Breast epithelium (tissue), 4 donors: ENCODE measurements around the gene NR3C2. TPM values are rescaled to one million over a fixed set of nuclear protein-coding genes. Genes with fewer than 3 reads are reported as not detected.
"Not testable (repeated sequence)": the region's sequence is repeated elsewhere in the genome, so short reads cannot be mapped to it uniquely, and the experiment has no call there.

Source experiments
- DNase-seq, 2 donors: peaks; one replicate each; pipeline ENCODE4 v3.0.0-alpha.2; 2019; ENCODE audit warnings: low spot score in 2 of 2
- H3K27ac ChIP-seq, 2 donors: fragments of 200-600 bp; sonication (generic) in 1 of 2; one replicate each; pipeline ENCODE4 v1.5.1; 2016 to 2019; ENCODE audit warnings: mild to moderate bottlenecking in 1 of 2
- H3K27me3 ChIP-seq, 2 donors: fragments of 200-600 bp; sonication (generic) in 1 of 2; one replicate each; pipeline versions ENCODE4 v1.5.1 to v1.6.0; 2017 to 2019; ENCODE audit warnings: control low read depth in 1 of 2, mild to moderate bottlenecking in 1 of 2
- H3K36me3 ChIP-seq: fragments of 200-600 bp; one replicate; pipeline ENCODE4 v1.5.1; 2019
- H3K4me1 ChIP-seq, 2 donors: fragments of 200-600 bp; sonication (generic); one replicate each; pipeline ENCODE4 v1.5.1; 2016 to 2019; ENCODE audit warnings: control low read depth in 1 of 2
- H3K4me3 ChIP-seq, 3 donors: fragments of 200-600 bp; sonication (generic); 1 replicate in 2 of 3; 2 replicates in 1 of 3; pipeline ENCODE4 v1.5.1; 2016 to 2019; ENCODE audit warnings: mild to moderate bottlenecking in 3 of 3, moderate library complexity in 2 of 3
- H3K9me3 ChIP-seq, 2 donors: fragments of 200-600 bp; sonication (generic) in 1 of 2; one replicate each; pipeline ENCODE4 v1.5.1; 2016 to 2019; ENCODE audit warnings: control low read depth in 1 of 2
- POLR2A ChIP-seq: fragments of 450-650 bp; IDR thresholded peaks from one replicate; pipeline ENCODE4 v1.6.1; 2016; ENCODE audit warnings: antibody characterized with exemption, mild to moderate bottlenecking, moderate library complexity
- POLR2AphosphoS5 ChIP-seq, 3 donors: sonication (generic); formaldehyde crosslinking; IDR thresholded peaks; one replicate each; pipeline ENCODE4 v1.6.1; 2017; ENCODE audit warnings: antibody characterized with exemption in 3 of 3
- intact Hi-C: fragments of 100-400 bp; cut with DNase I; formaldehyde crosslinking; loops from one replicate; pipeline ENCODE4 v1.15.1; 2023; ENCODE audit warnings: low total_unique reads
- total RNA-seq, 3 donors: library from RNA; depleted of rRNA; stranded (reverse); fragments of >200 nt; gene quantifications; one replicate each; pipeline ENCODE4 v1.1.0, GENCODE V29; 2016
- TF ChIP-seq, protein P1 (sequence below), 3 donors: fragments of 450-650 bp; IDR thresholded peaks; one replicate each; pipeline ENCODE4 v1.5.1; 2016 to 2017; ENCODE audit warnings: antibody characterized with exemption in 3 of 3, mild to moderate bottlenecking in 3 of 3, moderate library complexity in 3 of 3

Gene NR3C2
- total RNA-seq, 3 donors from 2014 or later = 8.0 to 39.5 (median 13.8) TPM

DNA sequence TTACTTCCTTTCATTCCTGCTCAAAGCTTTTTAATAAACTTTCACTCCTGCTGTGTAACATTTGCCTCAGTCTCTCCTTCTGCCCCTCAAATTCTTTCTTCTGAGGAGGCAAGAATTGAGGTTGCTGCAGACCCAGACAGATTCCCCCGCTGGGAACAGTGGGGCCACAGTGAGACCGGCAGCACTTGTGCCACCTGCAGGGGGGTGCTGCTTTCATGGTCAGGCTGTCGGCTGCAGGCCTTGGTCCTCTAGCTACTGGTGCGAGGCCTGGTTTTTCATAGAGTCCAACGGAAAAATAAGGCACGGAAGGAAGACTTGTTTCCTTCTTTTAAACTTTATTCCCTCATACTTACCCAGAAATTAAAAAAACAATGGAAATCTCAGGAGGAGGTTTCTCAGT lies 296.7 kb downstream of the NR3C2 start:
- H3K4me3 ChIP-seq = no peak overlapping the region
- H3K27me3 ChIP-seq = no peaks in the 10 kb centered on the region
- no peak overlapping the region for H3K27ac ChIP-seq
- H3K36me3 ChIP-seq = no peaks in the 10 kb centered on the region
- DNase-seq = no peak
- TF ChIP-seq POLR2AphosphoS5 (IDR thresholded peaks at IDR 0.05) (no peak), POLR2A (no peak)
- TF ChIP-seq, protein P1, sequence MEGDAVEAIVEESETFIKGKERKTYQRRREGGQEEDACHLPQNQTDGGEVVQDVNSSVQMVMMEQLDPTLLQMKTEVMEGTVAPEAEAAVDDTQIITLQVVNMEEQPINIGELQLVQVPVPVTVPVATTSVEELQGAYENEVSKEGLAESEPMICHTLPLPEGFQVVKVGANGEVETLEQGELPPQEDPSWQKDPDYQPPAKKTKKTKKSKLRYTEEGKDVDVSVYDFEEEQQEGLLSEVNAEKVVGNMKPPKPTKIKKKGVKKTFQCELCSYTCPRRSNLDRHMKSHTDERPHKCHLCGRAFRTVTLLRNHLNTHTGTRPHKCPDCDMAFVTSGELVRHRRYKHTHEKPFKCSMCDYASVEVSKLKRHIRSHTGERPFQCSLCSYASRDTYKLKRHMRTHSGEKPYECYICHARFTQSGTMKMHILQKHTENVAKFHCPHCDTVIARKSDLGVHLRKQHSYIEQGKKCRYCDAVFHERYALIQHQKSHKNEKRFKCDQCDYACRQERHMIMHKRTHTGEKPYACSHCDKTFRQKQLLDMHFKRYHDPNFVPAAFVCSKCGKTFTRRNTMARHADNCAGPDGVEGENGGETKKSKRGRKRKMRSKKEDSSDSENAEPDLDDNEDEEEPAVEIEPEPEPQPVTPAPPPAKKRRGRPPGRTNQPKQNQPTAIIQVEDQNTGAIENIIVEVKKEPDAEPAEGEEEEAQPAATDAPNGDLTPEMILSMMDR (IDR thresholded peaks at IDR 0.05) = no peak
- H3K4me1 ChIP-seq = no peaks in the 10 kb centered on the region
- H3K9me3 ChIP-seq = no peaks in the 10 kb centered on the region
- intact Hi-C loops = no loop called here

DNA sequence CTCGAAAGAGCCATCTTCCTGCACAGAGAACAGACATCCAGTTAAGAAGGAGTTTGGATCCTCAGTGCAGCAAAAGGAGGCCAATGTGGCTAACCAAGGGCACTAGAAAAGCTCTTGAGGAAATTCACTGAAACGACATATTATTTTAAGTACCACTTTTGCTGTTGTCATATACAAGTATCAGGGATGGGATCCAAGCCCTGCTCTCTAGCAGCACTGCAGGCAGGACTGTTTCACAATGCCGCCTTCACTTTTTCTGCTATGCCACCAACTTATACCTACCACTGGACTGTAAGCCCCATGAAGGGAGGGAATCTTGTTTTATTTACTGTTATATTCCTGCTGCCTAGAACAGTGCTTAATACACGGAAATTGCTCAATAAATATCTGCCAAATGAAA lies 299.0 kb downstream of the NR3C2 start:
- intact Hi-C loops = no loop called here
- H3K27ac ChIP-seq = no peak overlapping the region

DNA sequence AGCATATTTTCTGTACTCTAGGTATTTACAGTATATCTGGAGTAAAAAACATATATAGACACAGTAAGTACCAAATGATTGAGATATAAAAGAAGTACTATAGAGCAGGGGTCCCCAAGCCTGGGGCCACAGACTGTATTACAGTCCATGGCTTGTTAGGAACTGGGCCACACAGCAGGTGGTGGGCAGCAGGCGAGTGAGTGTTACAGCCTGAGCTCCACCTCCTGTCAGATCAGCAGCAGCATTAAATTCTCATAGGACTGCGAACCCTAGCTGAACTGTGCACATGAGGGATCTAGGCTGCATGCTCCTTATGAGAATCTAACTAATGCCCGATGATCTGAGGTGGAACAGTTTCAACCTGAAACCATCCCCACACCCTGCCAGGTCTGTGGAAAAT lies 300.7 kb downstream of the NR3C2 start:
- TF ChIP-seq, protein P1 (IDR thresholded peaks at IDR 0.05) = no peak
- TF ChIP-seq POLR2AphosphoS5 (IDR thresholded peaks at IDR 0.05) (no peak), POLR2A (no peak)
- Histone ChIP-seq H3K4me1 (no peaks in the 10 kb centered on the region), H3K27me3 (no peaks in the 10 kb centered on the region), H3K27ac (no peak overlapping the region), H3K36me3 (no peaks in the 10 kb centered on the region), H3K4me3 (no peak overlapping the region), H3K9me3 (no peaks in the 10 kb centered on the region)
- DNase-seq = no peak
- intact Hi-C loops = no loop called here

More for the DNA sequence above, 299.0 kb downstream of the NR3C2 start:
- Histone ChIP-seq H3K36me3 (no peaks in the 10 kb centered on the region), H3K4me3 (no peak overlapping the region), H3K4me1 (no peaks in the 10 kb centered on the region), H3K9me3 (no peaks in the 10 kb centered on the region), H3K27me3 (no peaks in the 10 kb centered on the region)
- no peak for DNase-seq
- TF ChIP-seq, protein P1 (IDR thresholded peaks at IDR 0.05) = no peak
- TF ChIP-seq POLR2AphosphoS5 (IDR thresholded peaks at IDR 0.05) (no peak), POLR2A (no peak)

DNA sequence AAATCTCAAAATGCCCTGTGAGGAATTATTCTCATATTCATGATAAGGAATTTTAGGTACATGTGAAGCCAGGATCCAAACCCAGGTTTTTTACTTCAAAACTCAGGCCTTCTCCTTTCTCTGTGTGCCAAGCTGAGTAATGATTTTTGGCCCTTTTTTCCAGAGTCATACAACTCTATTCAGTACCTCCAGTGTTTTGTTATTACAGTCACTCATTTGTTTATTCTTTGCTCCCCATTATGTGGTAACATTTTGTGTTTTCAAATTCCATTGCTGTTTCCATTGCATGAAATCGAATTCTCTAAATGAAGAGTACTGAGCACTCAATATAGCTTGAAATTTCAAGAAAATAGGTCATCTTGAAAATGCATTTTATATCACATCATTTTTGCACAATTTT lies 315.4 kb downstream of the NR3C2 start:
- no peaks in the 10 kb centered on the region for H3K36me3 ChIP-seq
- no peaks in the 10 kb centered on the region for H3K4me1 ChIP-seq
- no peak for DNase-seq
- H3K27ac ChIP-seq = no peak overlapping the region
- no peaks in the 10 kb centered on the region for H3K27me3 ChIP-seq
- TF ChIP-seq POLR2AphosphoS5 (IDR thresholded peaks at IDR 0.05) (no peak), POLR2A (no peak)
- TF ChIP-seq, protein P1 (IDR thresholded peaks at IDR 0.05) = no peak
- no peak overlapping the region for H3K4me3 ChIP-seq
- peaks cover 8 to 29% of the 10 kb centered on the region in 2 donors for H3K9me3 ChIP-seq
- intact Hi-C loops = no loop called here

DNA sequence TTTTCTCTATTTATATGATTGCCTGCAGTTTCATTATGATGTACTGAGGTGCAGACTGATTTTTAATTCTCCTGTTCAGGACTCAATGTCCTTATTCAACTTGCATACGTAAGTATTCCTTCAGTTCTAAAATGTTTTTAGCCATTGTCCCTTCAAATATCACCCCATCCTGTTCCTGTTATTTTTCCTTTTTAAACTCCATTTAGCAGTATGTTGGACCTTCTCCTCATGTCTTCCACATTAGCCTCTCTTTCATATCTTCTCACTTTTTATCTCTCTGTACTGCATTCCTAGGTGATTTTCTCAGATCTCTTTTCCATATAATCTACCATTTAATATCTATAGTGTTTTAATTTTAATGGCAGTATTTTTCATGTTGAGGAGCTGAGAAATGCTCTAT lies 317.7 kb downstream of the NR3C2 start:
- H3K27ac ChIP-seq = no peak overlapping the region
- peaks cover 8 to 29% of the 10 kb centered on the region in 2 donors for H3K9me3 ChIP-seq
- intact Hi-C loops = no loop called here

DNA sequence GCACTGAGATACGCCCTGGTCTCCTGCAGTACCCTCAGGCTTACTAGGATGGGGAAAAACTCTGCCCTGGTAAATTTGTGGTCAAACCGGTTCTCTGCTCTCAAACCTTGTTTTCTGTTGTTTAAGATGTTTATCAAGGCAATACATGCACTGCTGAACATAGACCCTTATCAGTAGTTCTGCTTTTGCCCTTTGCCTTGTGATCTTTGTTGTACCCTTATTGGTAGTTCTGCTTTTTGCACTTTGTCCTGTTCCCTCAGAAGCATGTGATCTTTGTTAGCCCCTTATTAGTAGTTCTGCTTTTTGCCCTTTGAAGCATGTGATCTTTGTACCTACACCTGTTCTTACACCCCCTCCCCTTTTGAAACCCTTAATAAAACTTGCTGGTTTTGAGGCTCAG lies 319.1 kb downstream of the NR3C2 start:
- H3K4me3 ChIP-seq, H3K27ac ChIP-seq, intact Hi-C loops, DNase-seq, H3K4me1 ChIP-seq, H3K36me3 ChIP-seq, H3K27me3 ChIP-seq: not testable (repeated sequence)
- peaks cover 8 to 29% of the 10 kb centered on the region in 2 donors for H3K9me3 ChIP-seq

More for the DNA sequence above, 317.7 kb downstream of the NR3C2 start:
- Histone ChIP-seq H3K27me3 (no peaks in the 10 kb centered on the region), H3K36me3 (no peaks in the 10 kb centered on the region), H3K4me1 (no peaks in the 10 kb centered on the region), H3K4me3 (no peak overlapping the region)
- DNase-seq = no peak
- TF ChIP-seq, protein P1 (IDR thresholded peaks at IDR 0.05) = no peak
- TF ChIP-seq POLR2AphosphoS5 (IDR thresholded peaks at IDR 0.05) (no peak), POLR2A (no peak)
